Tibial nerve (tissue), 3 donors: ENCODE measurements around the gene NDUFB5.

ENCODE experiments used
- POLR2A ChIP-seq, 2 donors: fragments of 450-650 bp; IDR thresholded peaks; one replicate each; pipeline ENCODE4 v1.6.1; 2017; ENCODE audit warnings: antibody characterized with exemption in 2 of 2, mild to moderate bottlenecking in 2 of 2, moderate library complexity in 2 of 2
- TF ChIP-seq, protein P1 (sequence below), 5 experiments: fragments of 200-600 bp in 3 of 5; fragments of 450-650 bp in 2 of 5; sonication (generic) in 3 of 5; IDR thresholded peaks; one replicate each; pipeline ENCODE4 v1.5.1; 2016 to 2019; ENCODE audit warnings: antibody characterized with exemption in 5 of 5, mild to moderate bottlenecking in 3 of 5, moderate library complexity in 2 of 5

DNA sequence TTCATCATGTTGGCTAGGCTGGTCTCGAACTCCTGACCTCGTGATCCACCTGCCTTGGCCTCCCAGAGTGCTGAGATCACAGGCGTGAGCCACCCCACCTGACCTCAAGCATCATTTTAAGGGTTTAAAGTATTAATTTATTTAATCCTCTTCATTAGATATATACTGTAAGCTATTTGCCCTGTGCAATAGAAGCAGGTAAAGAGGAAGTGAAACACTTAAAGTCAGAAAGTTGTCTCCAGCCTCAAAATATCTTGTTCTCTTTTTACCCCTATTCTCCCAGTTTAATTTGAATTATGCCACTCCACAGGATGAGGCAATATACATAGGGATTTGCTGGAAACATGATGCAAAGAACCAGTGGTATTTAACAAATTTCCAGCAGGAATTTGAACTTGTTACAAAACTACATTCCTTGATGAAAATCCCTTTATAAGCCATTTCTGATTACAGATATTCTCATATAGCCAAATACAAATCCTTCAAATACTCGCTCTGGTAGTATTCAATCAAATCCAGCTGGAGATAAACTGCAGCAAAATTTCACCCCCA is 2.0 kb downstream of the NDUFB5 start:
- no peak for TF ChIP-seq POLR2A (IDR thresholded peaks at IDR 0.05)
- TF ChIP-seq, protein P1, sequence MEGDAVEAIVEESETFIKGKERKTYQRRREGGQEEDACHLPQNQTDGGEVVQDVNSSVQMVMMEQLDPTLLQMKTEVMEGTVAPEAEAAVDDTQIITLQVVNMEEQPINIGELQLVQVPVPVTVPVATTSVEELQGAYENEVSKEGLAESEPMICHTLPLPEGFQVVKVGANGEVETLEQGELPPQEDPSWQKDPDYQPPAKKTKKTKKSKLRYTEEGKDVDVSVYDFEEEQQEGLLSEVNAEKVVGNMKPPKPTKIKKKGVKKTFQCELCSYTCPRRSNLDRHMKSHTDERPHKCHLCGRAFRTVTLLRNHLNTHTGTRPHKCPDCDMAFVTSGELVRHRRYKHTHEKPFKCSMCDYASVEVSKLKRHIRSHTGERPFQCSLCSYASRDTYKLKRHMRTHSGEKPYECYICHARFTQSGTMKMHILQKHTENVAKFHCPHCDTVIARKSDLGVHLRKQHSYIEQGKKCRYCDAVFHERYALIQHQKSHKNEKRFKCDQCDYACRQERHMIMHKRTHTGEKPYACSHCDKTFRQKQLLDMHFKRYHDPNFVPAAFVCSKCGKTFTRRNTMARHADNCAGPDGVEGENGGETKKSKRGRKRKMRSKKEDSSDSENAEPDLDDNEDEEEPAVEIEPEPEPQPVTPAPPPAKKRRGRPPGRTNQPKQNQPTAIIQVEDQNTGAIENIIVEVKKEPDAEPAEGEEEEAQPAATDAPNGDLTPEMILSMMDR (IDR thresholded peaks at IDR 0.05) = no peak
